ENCODE results near the gene ERICH6B. TPM values are rescaled to one million over a fixed set of nuclear protein-coding genes. Genes with fewer than 3 reads are reported as not detected.

ERICH6B gene
- total and polyA plus RNA-seq, 10 of the 15 experiments (the other 5 are each of a cell fraction or from before 2014, with no cell fraction given) = 0.27 to 0.75 (median 0.33) TPM; not detected in 7

GRCh38 chr13:45575830-45576180 is 39.7 kb downstream of the ERICH6B start (continued):
- TF ChIP-seq NRF1 (conservative IDR thresholded peaks at IDR 0.05; ENCODE audit: low read depth, low read length) (no peak), ZNF217 (IDR thresholded peaks at IDR 0.05) (no peak), NR2F1 (conservative IDR thresholded peaks at IDR 0.05) (no peak), CTCF (IDR thresholded peaks at IDR 0.05 in 2 of 3, conservative IDR thresholded peaks at IDR 0.05 in 1 of 3; ENCODE audit: control insufficient read depth in 2 of 3, extremely low read depth in 1 of 3, insufficient read depth in 1 of 3, low read depth in 3 of 3, low read length in 3 of 3) (no peak)

GRCh38 chr13:45575146-45575829 is 40.3 kb downstream of the ERICH6B start:
- Histone ChIP-seq H3K4me3 (no peak overlapping the region), H4K20me1 (ENCODE audit: control insufficient read depth, insufficient read depth) (no peaks in the 10 kb centered on the region), H3K36me3 (ENCODE audit: control insufficient read depth in 2 of 2, insufficient read depth in 2 of 2, low read length in 1 of 2) (no peaks in the 10 kb centered on the region), H2AFZ (ENCODE audit: control insufficient read depth, low read depth, low read length) (no peak overlapping the region), H3K4me2 (ENCODE audit: control insufficient read depth, insufficient read depth) (no peak overlapping the region), H3K9me3 (replicated peaks; ENCODE audit: control insufficient read depth, insufficient read depth, low read length) (no peaks in the 10 kb centered on the region), H3K79me2 (ENCODE audit: control insufficient read depth, insufficient read depth, low read length) (no peaks in the 10 kb centered on the region), H3K9ac (ENCODE audit: control insufficient read depth, insufficient read depth, low read length) (no peak overlapping the region), H3K27ac (ENCODE audit: control insufficient read depth, insufficient read depth) (no peak overlapping the region), H3K27me3 (replicated peaks in 1 of 2; ENCODE audit: control insufficient read depth in 2 of 2, insufficient read depth in 2 of 2, low read length in 1 of 2) (peaks cover 0 to 1% of the 10 kb centered on the region in 2 experiments; a peak in 2 of 4 replicates), H3K4me1 (ENCODE audit: control insufficient read depth, insufficient read depth, low read length) (no peaks in the 10 kb centered on the region)
- RAD21 ChIA-PET (ENCODE audit: unreplicated experiment) = no interaction called here
- no peak for TF ChIP-seq ZNF622 (IDR thresholded peaks at IDR 0.05)
- TF ChIP-seq E2F4 (IDR thresholded peaks at IDR 0.05; ENCODE audit: low read depth, low read length) = no peak
- FAIRE-seq (no peak), DNase-seq (ENCODE audit: low read depth, low spot score) (no peak), ATAC-seq (no peak)
- SMC1A ChIA-PET (ENCODE audit: uncharacterized antibody, unreplicated experiment) = interaction anchor here (1.7 kb wide), 1 partner anchor 154 kb away, joined by 3 read pairs; no protein-coding TSS in a partner anchor
- BruUV-seq (replicated peaks) = no TSS peak
- in situ Hi-C loops (cut with MboI) = no loop called here
- POLR2A ChIA-PET = no interaction called here
- intact Hi-C loops (cut with micrococcal nuclease; ENCODE audit: unreplicated experiment) = no loop called here
- 33% methylated on average over 16 of the region's 16 CpGs for WGBS (ENCODE audit: insufficient coverage, insufficient replicate concordance, low lambda C conversion rate, missing lambda C conversion rate)
- CTCF ChIA-PET = no interaction called here
